8988T (cell line): ENCODE data around the gene PDXK.
"Not testable (repeated sequence)": the region's sequence is repeated elsewhere in the genome, so short reads cannot be mapped to it uniquely, and the experiment has no call there.

Experiments
- DNase-seq: peaks from one replicate; pipeline ENCODE4 v3.0.0; 2011

Gene PDXK

DNA sequence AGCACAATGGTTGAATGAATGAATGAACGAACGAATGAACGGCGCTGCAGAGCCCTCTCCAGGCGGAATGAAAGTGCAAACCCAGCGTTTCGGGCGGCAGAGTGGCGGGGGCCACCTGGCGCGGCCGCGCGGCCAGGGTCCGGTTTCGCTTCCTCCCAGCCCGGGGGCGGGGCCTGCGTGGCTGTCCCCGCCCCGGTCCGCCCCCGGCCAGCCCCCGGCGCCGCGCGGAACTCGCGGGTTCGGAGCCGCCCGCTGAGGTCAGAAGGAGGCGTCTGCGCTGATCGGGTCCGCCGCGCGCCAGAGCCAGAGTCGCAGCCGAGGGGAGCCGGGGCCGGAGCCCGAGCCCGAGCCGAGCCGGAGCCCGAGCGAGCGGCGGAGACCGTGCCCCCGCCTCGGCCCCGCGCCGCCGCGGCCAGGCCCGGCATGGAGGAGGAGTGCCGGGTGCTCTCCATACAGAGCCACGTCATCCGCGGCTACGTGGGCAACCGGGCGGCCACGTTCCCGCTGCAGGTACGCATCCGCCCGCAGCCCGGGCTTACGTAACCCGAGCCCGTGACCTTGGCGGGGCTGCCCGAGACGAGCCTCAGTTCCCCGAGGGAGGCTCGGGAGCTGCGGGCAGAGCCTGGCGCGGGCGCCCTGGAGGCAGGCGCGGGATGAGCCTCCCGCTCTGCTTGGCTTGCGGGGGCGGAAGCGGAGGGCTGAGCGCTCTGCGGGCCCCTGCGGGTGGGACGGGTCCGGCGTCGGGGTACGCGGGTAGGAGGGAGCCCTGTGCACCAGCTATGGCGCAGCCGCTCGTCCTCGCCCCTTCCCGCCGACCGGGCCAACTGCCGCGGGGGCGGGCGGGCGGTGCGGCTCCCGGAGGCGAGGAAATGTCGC lies at the start of gene PDXK:
PDXK (plus strand) TSS at position 258 of the 876 bp plus-strand sequence; CDS start at position 424, 166 bp downstream.
- DNase-seq = no peak

DNA sequence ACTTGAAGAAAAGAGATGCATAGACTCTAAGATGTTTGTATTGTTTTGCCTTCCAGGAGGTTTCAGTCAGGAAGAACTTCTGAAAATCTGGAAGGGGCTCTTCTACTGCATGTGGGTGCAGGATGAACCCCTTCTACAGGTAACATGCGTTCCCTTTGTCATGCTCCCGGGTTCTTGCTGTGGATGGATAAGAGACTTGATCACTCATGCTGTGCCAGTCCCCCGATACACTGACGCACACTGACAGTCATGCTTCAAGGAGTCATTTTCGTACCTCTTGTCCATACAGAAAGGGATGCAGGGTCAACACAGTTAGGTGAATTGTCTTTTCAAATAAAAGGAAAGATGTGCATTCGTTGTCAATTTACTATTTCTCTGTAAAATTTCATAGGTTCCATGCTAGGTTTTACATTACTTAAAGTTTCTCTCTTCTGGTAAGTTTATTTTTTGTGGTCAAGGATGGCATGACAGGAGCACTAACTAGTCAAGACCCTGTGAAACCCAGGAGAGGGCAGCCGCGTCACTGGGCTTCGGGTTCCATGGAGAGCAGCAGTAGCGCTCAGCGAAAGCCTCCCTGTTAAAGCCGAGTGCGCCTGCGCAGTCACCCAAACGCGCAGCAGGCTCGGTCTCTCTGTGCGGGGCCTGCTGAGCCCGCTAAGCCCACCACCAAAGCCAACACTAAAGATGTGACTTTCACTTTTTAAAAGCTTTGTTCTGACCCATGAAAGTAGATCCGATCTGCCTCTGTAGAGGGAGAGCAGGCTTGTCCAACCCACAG lies 48.9 kb upstream of the PDXK start:
- DNase-seq = no peak

DNA sequence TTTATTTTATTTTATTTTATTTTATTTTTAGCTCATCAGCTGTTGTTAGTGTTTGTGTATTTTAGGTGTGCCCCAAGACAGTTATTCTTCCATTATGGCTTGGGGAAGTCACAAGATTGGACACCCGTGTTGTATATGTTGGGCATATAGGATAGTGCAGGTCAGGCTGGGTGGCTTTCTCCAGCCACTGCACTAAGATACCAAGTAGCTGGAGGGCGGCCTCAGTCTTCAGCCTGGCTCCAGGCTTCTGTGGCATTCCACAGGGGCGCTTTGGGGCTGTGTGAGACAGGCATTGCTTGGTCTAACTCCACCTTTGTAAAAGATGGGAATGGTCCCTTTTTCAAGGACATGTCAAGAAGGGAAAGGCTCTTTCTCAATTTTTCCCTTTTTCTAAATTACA lies 43.1 kb upstream of the PDXK start:
- DNase-seq = no peak

DNA sequence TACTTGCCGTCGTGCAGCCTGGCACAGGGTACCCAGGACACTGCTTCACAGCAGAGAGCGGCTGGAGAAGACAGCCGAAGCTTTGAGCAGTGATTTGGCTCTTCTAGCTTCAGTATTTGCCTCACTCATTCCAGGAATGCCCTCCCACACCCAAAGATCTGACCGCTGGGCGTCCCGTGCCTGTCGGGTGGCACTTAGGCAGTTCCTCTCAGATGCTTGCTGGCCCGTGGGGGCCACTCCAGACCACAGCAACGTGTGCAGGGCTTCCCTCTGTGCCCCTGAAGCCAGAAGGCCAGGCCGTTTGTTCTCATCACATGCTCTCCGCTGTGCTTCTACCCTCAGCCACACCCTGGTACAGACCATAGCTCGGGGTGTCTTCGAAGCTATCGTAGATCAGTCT lies 42.5 kb upstream of the PDXK start:
- no peak for DNase-seq

DNA sequence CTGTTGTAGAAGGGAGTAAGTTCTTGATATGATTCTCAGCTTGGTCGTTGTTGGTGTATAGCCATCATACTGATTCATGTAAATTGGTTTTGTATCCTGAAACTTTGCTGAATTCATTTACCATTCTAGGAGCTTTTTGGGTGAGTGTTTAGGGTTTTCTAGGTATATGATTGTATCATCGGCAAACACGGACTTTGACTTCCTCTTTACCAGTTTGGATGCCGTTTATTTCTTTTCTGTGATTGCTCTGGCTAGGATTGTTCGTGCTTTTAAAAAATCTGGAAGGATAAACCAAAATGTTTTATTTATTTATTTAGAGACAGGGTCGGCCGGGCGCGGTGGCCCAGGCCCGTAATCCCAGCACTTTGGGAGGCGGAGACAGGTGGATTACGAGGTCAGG lies 39.0 kb upstream of the PDXK start:
- DNase-seq = no peak

DNA sequence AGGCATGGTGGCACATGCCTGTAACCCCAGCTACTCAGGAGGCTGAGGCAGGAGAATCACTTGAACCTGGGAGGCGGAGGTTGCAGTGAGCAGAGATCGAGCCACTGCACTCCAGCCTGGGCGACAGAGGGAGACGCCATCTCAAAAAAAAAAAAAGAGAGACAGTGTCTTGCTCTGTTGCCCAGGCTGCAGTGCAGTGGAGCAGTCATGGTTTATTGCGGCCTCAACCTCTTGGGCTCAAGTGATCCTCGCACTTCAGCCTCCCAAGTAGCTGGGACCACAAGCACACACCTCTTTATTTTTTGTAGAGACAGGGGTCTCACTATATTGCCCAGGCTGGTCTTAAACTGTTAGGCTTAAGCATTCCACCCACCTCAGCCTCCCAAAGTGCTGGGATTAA lies 38.5 kb upstream of the PDXK start:
- DNase-seq = not testable (repeated sequence)

DNA sequence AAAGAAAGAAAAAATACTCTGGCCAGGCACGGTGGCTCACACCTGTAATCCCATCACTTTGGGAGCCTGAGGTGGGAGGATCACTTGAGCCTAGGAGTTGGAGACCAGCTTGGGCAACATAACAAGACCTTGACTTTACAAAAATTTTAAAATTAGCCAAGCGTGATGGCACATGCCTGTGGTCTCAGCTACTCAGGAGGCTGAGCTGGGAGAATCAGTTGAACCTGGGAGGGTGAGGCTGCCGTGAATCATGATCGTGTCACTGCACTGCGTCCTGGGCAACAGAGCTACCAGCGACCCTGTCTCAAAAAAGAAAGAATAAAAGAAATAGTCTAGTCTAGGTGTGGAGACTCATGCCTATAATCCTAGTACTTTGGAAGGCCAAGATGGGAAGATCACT lies 37.3 kb upstream of the PDXK start:
- DNase-seq = no peak

DNA sequence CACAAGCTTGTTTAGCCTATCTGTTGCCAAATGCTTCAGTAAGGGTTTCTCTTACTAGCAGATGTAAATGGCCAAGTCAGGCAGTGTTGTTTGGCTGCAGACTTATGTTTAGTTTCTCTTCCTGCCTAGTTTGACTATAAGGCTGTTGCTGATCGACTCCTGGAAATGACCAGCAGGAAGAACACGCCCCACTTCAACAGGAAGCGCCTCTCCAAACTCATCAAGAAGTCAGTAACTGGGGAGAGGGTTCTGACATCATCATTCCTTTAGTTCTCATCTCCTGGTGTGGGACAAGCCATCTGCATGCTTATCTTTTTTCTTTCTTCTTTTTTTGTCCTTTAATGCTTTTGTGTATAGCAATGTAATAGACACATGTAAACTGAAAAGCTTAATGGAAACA lies 34.5 kb upstream of the PDXK start:
- no peak for DNase-seq

DNA sequence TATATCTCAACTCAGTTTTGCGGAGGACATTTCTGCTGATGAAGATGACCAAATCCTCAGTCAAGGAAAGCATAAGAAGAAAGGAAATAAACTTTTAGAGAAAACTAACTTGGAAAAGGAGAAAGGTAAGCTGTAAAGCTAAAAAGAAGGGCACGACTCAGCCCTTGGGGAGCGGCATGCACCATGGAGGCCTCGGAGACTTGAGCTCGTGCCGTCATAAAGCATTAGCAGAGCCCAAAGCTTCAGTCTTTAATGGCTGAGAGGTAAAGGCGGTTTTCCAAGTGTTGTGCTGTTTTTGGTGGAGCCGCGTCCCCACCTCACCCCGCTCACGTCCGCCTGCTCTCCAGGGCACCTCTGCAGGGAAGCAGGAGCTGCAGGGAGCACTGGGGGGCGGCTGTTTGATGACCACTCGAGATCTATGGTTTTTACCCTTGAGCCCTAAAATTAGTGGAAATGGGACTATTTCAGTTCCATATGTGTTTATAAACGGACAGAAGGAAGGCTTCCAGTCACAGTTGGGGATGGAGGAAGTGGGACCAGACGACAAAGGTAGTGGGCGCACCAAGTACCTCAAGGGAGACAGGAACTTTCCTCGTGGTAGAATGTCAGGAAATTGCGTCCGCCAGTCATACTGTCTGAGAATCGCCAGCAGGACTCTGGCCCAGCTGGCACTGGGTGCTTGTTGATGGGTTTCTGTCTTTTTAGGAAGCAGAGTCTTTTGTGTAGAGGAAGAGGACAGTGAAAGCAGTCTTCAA lies 31.9 kb upstream of the PDXK start:
- no peak for DNase-seq

DNA sequence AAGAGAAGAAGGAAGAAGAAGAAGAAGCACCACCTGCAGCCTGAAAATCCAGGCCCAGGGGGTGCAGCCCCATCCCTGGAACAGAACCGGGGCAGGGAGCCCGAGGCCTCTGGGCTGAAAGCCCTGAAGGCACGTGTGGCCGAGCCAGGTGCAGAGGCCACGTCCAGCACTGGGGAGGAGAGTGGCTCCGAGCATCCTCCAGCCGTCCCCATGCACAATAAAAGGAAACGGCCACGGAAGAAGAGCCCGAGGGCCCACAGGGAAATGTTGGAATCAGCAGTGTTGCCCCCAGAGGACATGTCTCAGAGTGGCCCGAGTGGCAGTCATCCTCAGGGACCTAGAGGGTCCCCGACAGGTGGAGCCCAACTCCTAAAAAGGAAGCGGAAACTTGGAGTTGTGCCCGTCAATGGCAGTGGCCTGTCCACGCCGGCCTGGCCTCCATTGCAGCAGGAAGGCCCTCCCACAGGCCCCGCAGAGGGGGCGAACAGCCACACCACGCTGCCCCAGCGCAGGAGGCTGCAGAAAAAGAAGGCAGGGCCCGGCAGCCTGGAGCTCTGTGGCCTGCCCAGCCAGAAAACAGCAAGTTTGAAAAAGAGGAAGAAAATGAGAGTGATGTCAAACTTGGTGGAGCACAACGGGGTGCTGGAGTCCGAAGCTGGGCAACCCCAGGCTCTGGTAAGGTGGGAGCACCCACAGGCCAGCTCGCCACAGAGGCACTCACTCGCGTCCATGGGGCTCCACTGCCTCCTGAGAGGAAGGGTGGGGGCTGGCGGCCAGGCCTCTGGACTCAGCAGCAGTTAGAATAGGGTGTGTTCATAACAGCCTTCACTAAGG lies 31.1 kb upstream of the PDXK start:
- DNase-seq = no peak

DNA sequence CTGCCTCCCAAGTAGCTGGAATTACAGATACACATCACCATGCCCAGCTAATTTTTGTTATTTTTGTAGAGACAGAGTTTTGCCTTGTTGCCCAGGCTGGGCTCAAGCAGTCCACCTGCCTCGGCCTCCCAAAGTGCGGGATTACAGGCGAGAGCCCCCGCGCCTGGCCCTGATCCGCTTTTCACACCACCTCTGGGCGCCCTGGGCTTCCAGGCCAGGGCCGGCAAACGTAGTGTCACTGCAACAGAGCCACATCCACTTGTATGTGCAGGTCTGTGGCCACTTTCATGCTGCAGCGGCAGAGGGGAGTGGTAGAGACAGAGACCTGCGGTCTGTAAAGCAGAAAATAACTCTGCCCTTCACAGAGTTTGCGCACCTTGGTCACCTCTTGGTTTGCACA lies 30.0 kb upstream of the PDXK start:
- no peak for DNase-seq

DNA sequence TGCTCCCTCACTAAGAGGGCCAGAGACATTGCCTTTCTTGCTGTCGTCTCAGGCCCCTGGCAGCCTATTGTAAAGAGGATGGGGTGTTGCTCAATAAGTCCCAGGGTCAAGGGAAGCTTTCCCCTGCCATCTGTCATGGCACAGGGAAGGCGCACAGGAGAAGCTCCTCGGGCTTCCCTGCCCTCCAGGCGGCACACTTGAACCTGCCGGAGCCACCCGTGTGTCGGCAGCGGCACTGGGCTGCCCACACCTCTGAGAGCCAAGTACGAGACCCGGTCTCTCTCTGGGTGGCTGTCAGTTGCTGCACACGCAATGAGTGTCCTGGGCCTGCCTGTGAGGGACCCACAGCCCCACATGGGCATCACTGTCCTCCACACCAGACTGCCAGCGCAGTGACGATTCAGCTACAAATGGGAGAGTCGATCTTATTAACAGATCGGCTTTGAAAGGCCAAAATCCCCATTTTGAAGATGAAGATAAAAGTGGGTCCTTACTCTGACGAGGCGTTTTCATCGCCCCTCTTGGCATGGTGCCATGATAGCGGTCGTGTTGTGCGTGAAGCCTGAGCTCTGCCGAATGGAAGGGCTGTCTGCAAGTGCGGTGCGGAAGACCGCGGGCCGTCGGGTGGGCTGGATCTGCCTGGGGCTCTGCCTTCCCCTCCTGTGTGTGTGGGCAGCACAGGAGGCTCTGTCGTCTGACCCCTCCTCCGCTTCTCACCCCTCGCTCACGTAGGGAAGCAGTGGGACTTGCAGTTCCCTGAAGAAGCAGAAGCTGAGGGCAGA lies 29.2 kb upstream of the PDXK start:
- DNase-seq = no peak

DNA sequence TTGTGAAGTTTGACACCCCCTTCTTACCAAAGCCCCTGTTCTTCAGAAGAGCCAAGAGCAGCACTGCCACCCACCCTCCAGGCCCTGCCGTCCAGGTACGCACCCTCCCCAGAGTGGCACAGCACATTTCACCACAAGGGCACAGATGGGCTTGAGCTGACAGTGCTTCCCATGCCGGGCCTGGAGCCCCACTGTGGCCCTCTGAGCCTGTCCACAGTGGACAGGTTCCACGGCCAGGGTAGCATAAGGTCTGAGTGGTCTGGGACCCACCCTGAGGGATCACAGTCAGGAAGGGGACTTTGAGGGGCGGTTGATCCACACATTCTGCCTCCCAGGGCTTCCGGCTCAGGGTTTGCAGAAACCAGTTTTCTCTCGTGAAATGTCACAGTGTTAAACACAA lies 28.6 kb upstream of the PDXK start:
- DNase-seq = no peak

DNA sequence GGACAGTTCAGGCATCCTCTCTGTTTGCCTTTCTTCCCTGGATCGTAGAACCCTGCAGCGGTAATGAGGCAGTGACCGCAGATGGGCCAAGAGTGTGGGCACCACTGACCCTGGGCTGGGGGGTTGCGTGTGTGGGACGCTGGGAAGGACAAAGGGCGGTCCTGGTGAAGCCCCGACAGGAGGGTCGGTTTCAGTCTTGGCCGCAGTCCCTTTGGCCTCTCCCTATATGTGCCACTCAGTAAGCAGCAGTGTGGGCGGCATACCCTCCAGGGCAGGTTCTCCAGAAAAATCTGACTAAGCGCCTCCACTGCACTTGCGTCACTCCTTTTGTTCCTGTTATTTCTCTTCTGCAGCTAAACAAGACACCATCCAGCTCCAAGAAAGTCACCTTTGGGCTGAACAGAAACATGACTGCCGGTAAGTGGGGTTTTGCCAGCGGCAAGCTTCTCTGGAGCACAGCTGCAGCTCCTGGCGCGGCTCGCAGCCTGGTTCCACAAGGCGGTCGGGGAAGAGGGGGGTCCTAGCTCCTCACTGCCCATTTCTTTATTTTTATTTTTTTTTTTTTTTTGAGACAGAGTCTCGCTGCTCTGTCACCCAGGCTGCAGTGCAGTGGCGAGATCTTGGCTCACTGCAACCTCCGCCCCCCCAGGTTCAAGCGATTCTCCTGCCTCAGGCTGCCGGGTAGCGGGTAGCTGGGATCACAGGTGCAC lies 27.7 kb upstream of the PDXK start:
- DNase-seq = no peak

DNA sequence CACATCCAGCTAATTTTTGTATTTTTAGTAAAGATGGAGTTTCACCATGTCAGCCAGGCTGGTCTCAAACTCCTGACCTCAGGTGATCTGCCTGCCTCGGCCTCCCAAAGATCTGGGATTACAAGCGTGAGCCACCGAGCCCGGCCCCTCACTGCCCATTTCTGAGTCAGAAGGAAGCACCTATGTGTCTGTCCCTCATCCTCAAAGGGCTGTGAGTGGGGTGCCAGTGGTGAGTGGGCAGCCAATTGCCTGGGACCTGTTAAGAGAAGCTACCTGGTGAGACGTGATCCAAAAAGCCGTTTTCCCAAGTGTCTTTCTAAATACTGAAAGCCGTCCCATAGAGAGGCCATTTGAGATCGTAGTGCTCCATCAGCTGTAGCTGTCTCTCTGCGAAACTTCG lies 27.1 kb upstream of the PDXK start:
- DNase-seq = no peak

DNA sequence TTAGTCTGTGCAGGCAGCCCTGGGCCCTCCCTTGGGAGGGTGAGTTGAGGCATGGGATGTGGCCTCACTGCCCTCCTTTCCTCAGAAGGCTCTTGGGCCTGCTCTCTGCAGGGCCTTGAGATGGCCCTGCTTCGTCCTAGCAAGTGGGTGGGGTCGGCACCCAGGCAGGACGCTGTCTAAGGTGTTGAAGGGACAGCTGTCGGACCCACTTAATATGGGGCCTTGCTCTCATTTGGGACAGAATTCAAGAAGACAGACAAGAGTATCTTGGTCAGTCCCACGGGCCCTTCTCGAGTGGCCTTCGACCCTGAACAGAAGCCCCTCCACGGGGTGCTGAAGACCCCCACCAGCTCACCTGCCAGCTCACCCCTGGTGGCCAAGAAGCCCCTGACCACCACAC lies 26.0 kb upstream of the PDXK start:
- DNase-seq = no peak

DNA sequence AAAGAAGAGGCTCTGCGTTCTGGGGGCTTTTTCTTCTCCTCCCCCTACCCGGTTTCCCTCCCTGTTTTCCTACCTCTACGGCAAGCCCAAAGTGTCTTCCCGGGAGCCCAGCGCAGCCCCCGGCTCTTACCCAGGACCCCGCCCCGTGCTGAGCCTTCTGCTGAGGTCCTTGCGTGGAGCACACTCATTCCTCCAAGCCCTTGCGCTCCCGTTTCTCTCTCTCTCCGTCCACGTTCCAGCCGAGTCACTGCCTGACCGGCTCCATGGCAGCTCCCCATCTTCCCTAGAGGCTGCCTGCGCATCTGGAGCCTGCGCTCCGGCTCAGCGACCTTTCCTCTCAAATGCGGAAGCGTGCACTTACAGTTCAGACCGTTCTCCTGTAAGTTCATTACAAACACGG lies 24.9 kb upstream of the PDXK start:
- DNase-seq = no peak

DNA sequence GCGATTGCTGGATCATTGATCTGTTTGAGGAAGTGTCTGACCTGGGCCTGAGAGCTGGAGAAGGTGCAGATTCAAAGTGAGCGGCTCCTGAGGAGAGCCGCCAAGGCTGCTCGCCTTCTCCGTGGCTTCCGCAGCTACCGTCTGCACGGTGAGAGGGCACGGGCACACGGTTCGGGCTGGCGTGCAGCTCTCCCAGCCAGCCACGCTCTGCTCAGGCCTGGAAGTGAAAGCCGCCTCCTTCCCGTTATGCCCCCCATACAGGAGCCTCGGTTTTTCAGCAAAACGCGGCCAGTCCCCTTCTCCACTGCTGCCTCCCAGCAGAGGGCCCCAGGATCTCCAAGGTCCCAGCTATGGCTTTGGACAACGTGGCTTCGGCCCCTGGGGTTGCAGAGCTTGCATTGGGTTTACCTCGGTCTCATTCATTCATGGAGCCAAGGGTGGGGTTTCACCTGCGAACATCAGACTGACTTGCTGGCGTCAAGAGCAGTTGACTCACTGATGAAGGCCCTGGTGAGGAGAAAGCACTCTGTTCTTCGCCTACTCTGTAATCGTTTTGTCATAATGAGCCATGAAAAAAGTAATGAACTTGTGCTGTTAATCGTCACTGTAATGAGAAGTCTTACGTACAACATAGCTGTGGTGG lies 24.4 kb upstream of the PDXK start:
- no peak for DNase-seq

DNA sequence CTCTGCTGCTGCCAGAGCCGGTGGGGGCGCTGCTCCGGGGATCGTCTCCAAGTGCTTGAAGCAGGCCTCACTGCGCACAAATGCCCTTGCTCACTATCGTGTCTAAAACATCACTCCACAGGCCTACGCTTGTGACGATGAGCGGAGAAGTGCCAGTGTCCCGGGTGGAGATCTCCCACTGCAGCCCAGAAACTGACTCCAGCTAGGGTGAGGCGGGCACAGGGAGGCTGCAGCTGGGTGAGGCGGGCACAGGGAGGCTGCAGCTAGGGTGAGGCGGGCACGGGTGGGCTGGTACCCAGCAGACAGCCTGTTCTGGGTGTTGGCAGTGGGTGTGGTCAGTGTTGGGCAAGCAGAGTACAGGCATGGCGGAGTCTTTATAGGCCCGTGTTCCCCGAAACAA lies 22.7 kb upstream of the PDXK start:
- DNase-seq = no peak
